HG02642 (cell line): ENCODE measurements around the gene PDCD10.

Source experiments
- ATAC-seq: cut with Tn5 transposase; IDR thresholded peaks from one replicate; pipeline ENCODE4 v1.9.1; 2021; ENCODE audit warnings: mild to moderate bottlenecking; ENCODE audit not compliant: unreplicated experiment, poor library complexity

Gene PDCD10

DNA sequence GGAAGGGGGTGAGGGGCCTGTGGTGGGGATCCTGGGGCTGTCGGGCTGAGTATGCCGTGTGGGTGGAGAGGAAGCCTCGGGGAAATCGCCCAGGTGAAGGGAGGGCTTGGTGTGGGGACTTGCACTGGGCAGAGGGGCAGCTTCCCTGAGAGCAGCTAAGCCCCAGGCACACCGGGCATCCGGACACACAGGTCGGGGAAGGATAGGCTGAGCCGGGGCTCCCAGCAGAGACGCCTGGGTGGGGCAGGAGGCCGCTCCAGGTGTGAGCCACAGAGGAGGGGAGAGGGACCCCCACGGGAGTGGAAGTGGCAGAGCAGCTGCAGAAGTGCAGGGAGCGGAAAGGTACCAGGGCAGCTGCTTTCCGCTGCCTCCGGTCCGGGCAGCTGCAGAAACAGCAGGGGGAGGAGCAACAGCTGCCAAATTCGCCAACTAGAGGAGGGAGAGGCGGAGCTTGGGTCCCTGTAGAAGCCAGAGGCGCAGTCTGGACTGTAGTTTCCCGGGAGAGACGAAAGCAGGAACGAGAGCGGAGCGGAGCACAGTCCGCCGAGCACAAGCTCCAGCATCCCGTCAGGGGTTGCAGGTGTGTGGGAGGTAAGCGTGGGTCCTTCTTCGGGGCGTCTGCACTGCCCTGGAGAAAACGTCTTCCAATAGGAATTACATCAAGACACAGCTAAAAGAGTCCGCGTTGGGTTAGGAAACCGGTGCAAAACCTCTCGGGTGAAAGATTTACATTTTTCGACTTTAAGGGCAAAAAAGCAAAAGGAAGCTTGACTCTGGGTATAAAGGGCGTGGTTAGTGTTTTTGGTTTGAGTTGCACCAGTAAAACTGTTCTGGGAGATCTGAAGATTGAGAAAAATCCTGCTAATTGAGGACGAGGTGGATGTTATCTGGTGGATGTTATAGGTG lies 794 bp upstream of the PDCD10 start, which contains the start of gene SERPINI1:
SERPINI1 (plus strand) TSS at position 489 of the 906 bp plus-strand sequence. CDS start 53,408 bp downstream, outside the sequence.
- peak; percentile 65 for ATAC-seq

DNA sequence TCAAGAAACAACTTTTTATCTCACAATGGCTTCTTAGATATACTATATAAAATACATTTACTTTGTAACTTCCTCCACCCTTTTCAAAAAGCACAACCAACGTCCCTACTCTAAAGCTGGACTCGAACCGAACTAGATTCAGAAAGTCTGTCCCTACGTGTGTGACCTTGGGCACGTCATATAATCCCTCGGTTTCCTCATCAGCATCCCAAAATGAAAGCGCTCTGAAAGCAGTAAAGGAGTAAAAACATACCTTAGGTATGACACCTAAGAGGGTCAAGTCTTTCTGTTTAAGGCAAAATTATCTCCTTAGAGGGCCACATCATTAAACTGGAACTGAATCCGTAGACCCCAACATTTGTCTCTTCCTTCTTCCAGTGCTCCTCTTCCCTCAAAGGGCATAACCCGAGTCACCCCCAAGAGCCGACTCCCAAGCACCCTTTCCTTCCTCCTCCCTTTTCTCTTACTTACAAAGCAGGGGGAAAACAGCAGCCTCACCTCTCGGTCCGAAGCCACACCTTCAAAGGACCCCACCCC lies 663 bp downstream of the PDCD10 start:
- ATAC-seq, result no peak

DNA sequence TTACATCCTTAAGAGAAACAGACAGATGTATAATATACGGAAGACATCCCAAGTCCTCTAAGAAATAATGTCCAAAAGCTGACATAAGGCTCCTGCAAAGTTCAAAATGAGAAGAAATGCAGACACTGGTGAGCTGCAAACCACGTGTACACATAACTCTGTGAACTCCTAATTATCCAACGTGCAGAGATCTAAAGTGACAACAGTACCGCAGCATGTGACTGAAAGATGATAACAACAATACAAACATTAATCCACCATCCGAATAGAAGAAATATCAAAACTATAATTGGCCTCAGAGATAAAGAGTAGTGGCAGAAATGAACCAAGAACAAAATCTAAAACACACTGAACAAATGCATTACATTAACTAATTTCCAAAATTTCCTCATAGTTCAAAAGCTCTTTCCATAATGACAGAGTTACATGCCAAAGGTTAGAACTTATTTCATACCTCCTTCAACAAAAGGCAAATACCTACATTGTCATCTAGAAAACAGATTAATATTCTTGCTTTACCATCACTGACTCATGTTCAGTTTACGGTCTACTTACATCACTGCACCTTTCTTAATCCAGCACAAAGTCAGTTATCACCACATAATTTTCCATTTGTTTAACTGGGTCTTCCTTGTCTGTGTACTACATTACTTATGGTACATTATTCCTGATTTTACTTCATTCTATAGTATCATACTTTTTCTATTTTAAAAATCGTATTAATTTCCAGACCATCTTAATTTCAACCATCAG lies 2.2 kb downstream of the PDCD10 start:
- ATAC-seq, result no peak

DNA sequence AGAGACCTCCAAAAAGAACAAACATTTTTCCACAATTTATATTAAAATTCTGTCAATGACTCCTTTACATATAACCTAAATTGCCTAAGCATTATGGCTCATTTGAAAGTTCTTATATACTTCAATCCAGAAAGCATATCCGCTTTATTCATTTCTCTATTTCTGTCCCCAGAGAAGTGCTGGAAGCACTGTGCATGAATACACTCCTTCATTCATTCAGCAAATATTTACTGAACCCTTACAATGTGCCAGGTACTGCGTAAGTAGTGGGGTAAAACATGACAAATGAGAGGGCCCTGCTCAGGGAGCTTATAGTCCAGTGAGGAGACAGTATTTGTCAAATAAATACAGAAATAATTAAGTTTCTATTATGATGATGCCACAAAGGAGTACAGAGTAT lies 3.3 kb downstream of the PDCD10 start:
- no peak for ATAC-seq

DNA sequence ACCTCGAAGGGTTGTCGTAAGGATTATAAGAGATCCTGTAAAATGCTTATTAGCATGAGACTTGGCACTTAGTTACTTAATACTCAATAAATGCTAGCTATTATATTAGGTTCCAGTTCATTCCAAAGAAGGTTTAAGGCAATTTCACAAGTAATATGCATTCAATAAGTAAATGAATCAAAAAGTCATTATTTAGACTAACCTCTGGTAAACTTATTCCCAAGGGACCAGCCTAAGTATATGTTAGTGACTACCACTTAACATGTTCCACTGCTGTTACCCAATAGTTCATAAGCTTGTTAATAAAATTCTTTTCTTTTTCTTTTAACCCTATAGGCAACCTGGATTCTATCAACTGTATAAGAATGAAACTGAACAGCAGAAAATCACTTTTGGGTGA lies 5.1 kb downstream of the PDCD10 start:
- no peak for ATAC-seq

DNA sequence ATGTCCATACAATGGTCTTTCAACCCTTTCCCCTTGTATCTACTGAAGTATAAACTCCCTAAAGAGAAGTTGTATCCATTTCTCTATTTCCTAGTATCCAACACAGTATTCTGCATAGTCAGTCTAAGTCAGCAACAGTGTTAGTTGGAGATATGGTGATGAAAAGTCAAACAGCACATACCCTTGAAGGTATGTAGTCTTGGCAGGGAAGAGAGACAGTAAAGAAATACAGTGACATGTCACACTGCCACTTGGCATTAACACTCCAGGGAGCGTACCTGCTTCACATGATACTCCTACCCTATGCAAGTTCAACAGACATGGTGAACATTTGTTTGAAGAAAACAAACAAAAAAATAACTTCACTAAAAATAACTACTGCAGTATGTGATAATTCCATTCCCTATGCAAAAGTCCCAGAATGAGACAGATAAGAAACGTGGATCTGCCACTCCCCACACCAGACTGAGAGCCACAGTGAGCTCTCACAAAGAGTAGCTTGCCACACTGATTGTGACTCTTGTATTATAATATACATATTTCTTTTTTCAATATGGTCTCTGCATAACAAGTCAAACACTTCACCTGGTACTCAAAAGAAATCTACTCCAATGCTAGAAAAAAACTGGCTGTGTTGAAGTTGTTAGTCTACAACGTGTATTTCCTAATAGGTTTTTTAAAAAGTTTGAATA lies 5.9 kb downstream of the PDCD10 start:
- ATAC-seq, result no peak

DNA sequence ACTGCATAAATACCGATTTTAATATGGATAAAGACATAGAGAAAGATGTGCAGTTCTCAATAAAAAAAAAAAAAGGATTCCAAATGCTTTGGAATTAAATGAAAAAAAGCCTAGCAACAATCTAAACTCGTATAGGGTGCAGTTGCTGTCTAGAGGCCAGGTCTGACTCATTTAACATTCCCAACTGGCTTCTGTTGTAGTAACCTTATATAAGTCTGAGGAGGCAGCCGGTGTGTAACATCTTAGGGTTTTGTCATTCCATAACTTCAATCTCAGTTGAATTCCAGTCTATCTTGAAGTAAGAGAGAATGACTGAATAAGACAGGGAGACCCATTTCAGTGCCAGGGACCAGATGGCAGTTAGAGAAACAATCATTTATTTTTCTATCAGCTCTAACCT lies 6.5 kb downstream of the PDCD10 start:
- no peak for ATAC-seq

DNA sequence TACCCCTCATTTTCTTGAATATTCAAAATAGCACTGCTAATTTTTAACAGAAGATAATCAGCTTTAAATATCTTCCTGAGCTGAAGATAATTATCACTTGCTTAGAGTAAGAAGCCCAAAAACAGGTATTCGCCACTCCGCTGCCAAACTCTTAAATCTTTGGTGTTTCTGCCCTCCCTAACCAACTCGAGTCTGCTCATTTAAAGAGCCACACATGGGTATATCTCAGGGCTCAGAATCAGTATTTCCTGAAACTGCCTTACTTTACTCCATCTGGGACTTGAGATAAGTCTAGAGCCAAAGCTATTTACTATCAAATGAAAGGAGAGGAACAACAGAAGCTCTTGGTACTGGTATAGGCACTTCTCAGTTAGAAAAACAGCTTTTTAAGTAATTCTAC lies 10.8 kb downstream of the PDCD10 start:
- no peak for ATAC-seq

DNA sequence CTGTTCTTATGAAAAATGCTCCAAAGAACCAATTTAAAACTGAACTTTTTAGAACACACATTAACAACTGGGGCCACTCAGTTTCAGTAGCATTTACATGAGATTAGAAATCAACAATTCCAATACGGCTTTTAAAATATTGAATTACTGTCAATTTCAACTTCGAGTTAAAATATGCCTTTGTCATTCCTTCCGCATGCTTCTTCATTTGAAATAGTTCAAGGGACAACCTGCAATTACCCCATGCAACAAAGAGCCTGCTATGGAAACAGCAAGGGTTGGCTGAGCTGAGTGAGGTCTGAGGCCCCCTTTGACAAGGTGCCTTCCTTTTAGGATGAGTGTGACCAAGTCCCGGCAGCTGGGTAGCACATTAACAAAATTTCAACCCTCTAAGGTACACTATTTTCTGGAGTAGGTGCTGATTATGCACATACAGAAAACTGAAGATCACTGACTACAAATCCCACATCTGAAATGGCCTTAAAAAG lies 11.6 kb downstream of the PDCD10 start:
- ATAC-seq, result no peak

DNA sequence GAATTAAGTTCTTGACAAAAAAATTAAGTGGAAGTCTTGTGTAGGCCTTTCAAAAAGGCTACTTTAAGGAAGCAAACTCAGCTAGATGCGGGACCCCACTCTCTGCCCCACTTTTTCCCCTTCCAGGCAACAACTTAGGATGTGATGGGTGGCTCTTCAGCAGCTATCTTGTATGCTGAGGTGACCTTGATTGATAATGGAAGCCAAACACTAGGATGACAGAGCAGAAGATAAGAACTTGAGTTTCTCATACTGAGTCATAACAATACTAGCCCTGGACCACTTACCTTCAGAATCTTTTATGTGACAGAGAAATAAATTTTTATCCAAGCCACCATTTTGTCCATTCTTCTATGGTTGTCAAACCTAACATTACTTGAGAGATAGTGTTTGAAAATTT lies 16.1 kb downstream of the PDCD10 start:
- ATAC-seq, result no peak

DNA sequence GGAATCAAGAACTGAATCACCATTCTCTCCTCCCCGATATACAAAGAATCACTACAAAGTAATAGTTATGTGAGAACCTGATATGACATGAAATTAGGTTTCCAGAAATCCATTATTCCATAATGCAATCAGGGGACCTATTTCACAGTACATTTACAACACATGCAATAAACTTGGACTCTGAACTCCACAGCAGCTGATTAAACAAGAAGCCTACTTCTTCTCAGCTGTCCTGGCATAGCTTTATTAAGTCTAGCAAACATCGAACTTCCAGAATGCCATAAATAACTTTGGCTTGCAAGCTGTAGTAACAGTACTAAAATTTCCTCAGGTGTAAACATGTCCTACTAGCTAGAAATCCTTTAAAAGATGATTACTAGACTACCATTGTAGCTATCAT lies 17.8 kb downstream of the PDCD10 start:
- ATAC-seq, result no peak

DNA sequence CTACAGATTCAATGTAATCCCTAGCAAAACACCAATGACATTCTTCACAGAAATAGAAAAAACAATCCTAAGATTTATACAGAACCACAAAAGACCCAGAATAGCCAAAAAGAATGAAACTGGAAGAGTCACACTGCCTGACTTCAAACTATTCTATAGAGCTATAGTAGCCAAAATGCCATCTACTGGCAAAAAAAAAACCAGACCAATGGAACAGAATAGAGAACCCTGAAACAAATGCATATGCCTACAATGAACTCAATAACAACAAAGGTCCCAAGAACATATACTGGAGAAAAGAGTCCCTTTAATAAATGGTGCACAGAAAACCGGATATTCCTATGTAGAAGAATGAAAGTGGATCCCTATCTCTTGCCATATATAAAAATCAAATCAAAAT lies 19.8 kb downstream of the PDCD10 start:
- ATAC-seq, result no peak

DNA sequence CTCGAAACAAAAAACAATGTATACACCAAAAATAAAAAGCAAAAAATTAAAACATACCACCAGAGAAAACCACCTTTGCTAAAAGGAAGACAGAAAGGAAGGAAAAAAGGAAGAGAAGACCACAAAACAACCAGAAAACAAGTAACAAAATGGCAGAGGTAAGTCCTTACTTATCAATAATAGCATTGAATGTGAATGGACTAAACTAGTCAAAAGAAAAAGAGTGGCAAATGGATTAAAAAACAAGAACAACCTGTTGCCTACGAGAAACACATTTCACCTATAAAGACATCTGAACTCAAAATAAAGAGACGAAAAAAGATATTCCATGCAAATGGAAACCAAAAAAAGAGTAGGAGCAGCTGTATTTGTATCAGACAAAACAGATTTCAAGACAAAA lies 22.2 kb downstream of the PDCD10 start:
- no peak for ATAC-seq

DNA sequence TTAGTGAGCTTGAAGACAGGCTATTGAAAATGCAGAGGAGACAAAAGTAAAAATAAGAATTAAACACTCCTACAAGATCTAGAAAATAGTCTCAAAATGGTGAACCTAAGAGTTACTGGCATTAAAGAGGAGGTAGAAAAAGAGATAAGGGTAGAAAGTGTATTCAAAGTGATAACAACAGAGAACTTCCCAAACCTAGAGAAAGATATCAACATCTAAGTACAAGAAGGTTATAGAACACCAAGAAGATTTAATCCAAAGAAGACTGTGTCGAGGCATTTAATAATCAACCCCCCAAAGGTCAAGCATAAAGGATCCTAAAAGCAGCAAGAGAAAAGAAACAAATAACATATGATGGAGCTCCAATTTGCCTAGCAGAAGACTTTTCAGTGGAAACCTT lies 23.3 kb downstream of the PDCD10 start:
- ATAC-seq, result no peak

DNA sequence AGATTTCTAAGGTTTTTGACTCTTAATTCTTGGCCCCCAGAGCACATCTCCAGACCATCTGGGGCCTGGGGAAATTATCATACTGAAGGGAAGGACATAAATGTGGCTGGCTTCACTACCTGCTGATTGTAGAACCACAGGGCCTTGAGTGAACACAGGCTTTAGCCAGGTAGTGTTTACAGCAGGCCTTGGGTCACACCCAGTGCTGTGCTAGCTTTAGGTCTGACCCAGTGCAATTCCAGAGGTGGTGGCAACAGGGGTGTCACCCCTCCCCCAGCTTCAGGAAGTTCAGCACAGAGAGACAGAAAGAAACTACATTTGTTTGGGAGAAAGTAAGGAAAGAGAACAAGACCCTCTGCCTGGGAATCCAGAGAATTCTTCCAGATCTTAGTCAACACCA lies 24.1 kb downstream of the PDCD10 start:
- no peak for ATAC-seq

DNA sequence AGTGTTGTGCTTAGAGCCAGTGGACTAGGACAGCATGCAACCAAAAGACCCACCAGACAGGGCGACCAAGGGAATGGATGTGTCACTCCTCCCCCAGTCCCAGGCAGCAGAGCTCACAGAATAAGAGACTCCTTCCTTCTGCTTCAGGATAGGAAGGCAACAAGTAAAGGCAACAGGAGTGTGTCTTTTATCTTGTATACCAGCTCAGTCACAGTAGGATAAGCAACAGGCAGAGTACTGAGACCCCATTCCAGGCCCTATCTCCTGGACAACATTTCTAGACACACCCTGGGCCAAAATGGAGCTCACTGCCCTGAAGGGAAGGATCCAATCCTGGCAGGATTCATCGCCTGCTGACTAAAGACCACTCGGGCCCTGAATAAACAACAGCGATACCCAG lies 25.0 kb downstream of the PDCD10 start:
- ATAC-seq, result no peak

DNA sequence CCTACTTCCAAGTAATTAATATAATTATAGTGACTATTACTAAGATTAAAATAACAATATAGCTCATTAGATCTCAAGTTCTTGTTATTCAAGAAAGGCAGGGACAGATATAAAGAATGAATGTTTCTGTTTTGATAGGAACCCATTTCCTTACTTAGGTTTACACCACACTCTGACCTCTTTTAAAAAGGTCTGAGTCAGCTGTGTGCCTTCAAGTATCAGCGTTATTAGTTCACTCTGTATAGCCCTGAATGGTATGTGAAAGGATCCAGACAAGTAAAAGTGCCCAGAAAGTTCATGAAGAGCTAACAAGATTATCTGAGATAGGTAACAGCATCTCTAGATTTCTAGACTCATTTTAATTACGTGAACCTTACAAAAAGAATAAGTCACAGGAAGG lies 28.9 kb downstream of the PDCD10 start:
- ATAC-seq, result no peak

DNA sequence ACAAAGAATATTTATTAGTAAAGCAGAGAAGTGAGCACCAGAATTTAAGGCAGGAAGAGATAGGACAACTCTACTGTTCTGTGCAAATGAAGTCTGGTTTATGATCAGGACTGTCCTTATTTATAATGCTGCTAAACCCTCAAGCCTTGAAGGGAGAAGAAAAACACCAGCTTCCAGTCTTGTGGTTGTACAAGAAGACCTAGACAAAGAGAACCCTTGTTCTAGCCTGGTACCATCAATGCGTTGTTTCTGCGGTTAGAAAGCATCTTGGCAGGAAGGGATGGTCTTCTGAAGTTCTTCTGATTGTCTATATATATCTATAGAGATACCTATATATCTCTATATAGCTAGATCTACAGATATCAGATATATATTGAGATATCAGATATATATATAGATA lies 33.8 kb downstream of the PDCD10 start:
- ATAC-seq, result no peak

DNA sequence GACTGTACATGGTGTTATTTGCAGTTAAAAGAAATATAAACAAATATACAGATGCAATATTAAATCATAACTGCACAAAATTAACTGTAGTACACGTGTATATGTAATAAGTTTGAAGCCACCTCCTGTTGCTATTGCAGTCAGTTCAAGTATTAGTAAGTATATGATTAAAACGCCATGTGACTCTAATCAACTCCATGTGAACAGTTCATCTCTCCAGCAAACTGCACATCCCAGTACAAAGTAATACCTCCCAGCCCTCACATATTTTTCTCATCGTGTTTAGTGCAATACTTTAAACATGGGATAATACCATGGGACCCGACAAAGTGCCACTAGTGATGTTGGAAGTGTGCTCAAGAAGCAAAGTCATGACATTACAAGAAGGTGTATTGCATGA lies 34.6 kb downstream of the PDCD10 start:
- ATAC-seq, result no peak

DNA sequence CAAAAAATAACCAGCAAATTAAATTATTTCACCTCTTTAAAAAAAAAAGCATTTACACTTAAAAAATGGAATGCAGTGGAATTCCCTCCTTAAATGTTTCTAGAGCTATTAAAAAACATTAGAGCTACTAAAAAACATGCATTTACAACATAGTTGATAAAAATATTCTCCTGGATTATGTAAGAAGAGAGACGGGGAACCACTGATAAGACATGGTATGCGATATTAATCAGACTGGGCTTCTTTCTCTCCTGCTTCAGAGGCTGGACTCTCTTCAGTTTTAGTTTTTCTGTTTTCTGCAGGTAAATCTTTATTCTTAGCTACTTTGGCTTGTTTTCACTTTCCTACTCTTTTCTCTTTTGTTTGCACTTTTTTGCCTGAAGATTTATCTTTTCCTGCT lies 40.6 kb downstream of the PDCD10 start:
- ATAC-seq, result no peak

DNA sequence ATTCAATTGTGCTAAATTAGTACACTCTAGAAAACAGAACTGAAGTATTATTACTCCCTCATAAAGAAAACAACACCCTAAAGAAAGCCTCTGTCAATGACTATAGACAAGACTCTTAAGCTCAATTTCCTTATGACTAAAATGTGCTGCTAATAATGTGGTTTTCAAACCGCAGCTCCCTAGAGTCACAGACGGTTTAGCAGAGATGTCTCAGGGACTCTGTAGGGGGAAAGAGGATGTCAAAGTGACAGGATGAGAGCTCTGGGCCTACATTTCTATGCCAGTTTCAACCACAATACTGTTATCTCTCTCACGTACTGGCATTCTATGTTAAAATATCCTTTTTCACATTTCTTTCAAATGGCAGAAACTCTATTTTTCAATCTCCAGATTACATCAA lies 43.3 kb downstream of the PDCD10 start:
- peak; percentile 100 for ATAC-seq
